ENCODE data around the gene MOK. TPM values are rescaled to one million over a fixed set of nuclear protein-coding genes. Genes with fewer than 3 reads are reported as not detected.
"Not testable (repeated sequence)": the region's sequence is repeated elsewhere in the genome, so short reads cannot be mapped to it uniquely, and the experiment has no call there.

Gene MOK
- total RNA-seq, 1 donor from 2014 or later, result 6.5 TPM

GRCh38 chr14:102250636-102251035 lies 54.3 kb downstream of the MOK start:
- TF ChIP-seq, protein P1, sequence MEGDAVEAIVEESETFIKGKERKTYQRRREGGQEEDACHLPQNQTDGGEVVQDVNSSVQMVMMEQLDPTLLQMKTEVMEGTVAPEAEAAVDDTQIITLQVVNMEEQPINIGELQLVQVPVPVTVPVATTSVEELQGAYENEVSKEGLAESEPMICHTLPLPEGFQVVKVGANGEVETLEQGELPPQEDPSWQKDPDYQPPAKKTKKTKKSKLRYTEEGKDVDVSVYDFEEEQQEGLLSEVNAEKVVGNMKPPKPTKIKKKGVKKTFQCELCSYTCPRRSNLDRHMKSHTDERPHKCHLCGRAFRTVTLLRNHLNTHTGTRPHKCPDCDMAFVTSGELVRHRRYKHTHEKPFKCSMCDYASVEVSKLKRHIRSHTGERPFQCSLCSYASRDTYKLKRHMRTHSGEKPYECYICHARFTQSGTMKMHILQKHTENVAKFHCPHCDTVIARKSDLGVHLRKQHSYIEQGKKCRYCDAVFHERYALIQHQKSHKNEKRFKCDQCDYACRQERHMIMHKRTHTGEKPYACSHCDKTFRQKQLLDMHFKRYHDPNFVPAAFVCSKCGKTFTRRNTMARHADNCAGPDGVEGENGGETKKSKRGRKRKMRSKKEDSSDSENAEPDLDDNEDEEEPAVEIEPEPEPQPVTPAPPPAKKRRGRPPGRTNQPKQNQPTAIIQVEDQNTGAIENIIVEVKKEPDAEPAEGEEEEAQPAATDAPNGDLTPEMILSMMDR (IDR thresholded peaks at IDR 0.05; ENCODE audit: partially characterized antibody, unreplicated experiment), result no peak
- Mint-ChIP-seq H3K4me1 (ENCODE audit: low read depth, unreplicated experiment) (no peaks in the 10 kb centered on the region), H3K4me3 (ENCODE audit: unreplicated experiment) (no peak overlapping the region), H3K9me3 (ENCODE audit: unreplicated experiment) (no peaks in the 10 kb centered on the region), H3K27me3 (ENCODE audit: unreplicated experiment) (peaks cover 2% of the 10 kb centered on the region), H3K27ac (ENCODE audit: unreplicated experiment) (no peak overlapping the region), H3K36me3 (ENCODE audit: unreplicated experiment) (no peaks in the 10 kb centered on the region)
- DNase-seq, result no peak

GRCh38 chr14:102249981-102250380 lies 55.0 kb downstream of the MOK start:
- Mint-ChIP-seq H3K4me1 (ENCODE audit: low read depth, unreplicated experiment) (no peaks in the 10 kb centered on the region), H3K27ac (ENCODE audit: unreplicated experiment) (no peak overlapping the region), H3K9me3 (ENCODE audit: unreplicated experiment) (no peaks in the 10 kb centered on the region), H3K27me3 (ENCODE audit: unreplicated experiment) (peaks cover 2% of the 10 kb centered on the region), H3K36me3 (ENCODE audit: unreplicated experiment) (no peaks in the 10 kb centered on the region), H3K4me3 (ENCODE audit: unreplicated experiment) (no peak overlapping the region)
- no peak for DNase-seq
- TF ChIP-seq, protein P1 (IDR thresholded peaks at IDR 0.05; ENCODE audit: partially characterized antibody, unreplicated experiment), result no peak

DNA sequence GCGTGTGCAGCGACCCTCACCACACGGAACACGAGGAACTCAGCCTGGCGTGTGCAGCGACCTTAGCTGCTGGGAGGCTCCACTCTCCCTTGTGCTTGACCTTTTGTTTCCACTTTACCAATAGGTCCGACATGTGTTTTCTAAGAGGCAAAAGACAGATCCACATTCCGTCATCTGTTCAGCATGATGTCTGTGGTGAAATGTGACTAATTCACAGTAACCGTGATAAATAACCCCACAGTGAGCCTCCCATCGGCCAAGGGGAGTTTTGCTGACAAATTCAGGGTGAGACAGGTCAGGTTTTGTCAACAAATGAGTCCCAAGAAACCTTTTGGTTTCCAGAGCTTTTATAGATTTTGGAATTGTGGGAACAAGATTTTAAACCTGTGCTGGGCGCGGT lies 55.9 kb downstream of the MOK start:
- Mint-ChIP-seq H3K27ac (ENCODE audit: unreplicated experiment) (no peak overlapping the region), H3K9me3 (ENCODE audit: unreplicated experiment) (no peaks in the 10 kb centered on the region), H3K4me1 (ENCODE audit: low read depth, unreplicated experiment) (no peaks in the 10 kb centered on the region), H3K4me3 (ENCODE audit: unreplicated experiment) (no peak overlapping the region), H3K27me3 (ENCODE audit: unreplicated experiment) (peaks cover 2% of the 10 kb centered on the region), H3K36me3 (ENCODE audit: unreplicated experiment) (no peaks in the 10 kb centered on the region)
- TF ChIP-seq, protein P1 (IDR thresholded peaks at IDR 0.05; ENCODE audit: partially characterized antibody, unreplicated experiment), result no peak
- DNase-seq, result no peak

DNA sequence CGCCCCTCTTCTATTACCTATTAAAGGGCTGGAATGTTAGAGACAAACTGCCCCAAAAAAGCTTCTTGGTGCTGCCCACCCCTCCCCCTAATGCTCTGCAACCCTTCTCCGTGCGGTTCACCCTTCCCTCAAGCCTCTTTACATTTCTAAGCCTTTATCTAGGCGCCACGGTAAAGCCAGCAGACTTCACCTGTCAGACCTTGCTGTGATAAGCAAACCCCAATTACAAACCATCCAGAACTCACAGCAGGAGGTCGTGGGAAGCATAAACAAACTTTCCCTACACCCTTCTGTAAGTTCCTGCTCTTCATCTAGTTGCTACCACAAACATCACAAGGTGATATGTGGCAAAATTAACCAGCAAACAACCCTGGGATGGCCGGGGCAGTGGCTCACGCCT lies 56.8 kb downstream of the MOK start:
- Mint-ChIP-seq H3K27ac (ENCODE audit: unreplicated experiment) (no peak overlapping the region), H3K9me3 (ENCODE audit: unreplicated experiment) (no peaks in the 10 kb centered on the region), H3K4me1 (ENCODE audit: low read depth, unreplicated experiment) (no peaks in the 10 kb centered on the region), H3K36me3 (ENCODE audit: unreplicated experiment) (no peaks in the 10 kb centered on the region), H3K27me3 (ENCODE audit: unreplicated experiment) (peaks cover 2% of the 10 kb centered on the region), H3K4me3 (ENCODE audit: unreplicated experiment) (no peak overlapping the region)
- DNase-seq, result no peak
- TF ChIP-seq, protein P1 (IDR thresholded peaks at IDR 0.05; ENCODE audit: partially characterized antibody, unreplicated experiment), result no peak

DNA sequence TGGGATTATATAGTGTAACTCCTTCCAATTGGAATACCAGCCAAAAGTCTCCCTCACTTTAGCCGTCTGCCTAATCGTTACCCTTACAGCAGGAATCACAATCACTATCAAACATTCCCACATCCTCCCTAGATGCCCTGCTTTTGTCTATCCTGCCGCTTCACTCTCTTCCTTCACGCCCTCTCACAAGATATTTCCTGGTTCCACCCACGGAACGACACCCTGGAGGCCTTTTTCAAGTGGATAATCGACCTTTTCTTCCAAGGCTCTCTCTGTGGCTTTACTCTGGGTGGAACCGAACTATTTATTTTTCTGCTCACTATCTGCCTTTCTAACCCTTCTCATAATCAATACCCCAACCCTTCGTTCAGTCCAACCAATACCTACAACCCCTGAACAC lies 58.9 kb downstream of the MOK start:
- no peak for DNase-seq
- no peak overlapping the region for H3K4me3 Mint-ChIP-seq (ENCODE audit: unreplicated experiment)
- no peak overlapping the region for H3K27ac Mint-ChIP-seq (ENCODE audit: unreplicated experiment)
- H3K27me3 Mint-ChIP-seq (ENCODE audit: unreplicated experiment), result peaks cover 2% of the 10 kb centered on the region
- H3K4me1 Mint-ChIP-seq (ENCODE audit: low read depth, unreplicated experiment), result no peaks in the 10 kb centered on the region
- TF ChIP-seq, protein P1 (IDR thresholded peaks at IDR 0.05; ENCODE audit: partially characterized antibody, unreplicated experiment), result no peak
- H3K36me3 Mint-ChIP-seq (ENCODE audit: unreplicated experiment), result no peaks in the 10 kb centered on the region
- H3K9me3 Mint-ChIP-seq (ENCODE audit: unreplicated experiment), result no peaks in the 10 kb centered on the region

DNA sequence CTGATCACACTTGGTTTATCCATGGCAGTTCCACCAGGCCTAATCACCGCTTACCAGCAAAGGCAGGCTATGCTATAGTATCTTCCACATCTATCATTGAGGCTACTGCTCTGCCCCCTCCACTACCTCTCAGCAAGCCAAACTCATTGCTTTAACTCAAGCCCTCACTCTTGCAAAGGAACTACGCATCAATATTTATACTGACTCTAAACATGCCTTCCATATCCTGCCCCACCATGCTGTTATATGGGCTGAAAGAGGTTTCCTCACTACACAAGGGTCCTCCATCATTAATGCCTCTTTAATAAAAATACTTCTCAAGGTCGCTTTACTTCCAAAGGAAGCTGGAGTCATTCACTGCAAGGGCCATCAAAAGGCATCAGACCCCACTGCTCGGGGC lies 61.2 kb downstream of the MOK start:
- not testable (repeated sequence) for H3K36me3 Mint-ChIP-seq (ENCODE audit: unreplicated experiment); H3K27me3 Mint-ChIP-seq (ENCODE audit: unreplicated experiment); H3K4me1 Mint-ChIP-seq (ENCODE audit: low read depth, unreplicated experiment); DNase-seq; H3K9me3 Mint-ChIP-seq (ENCODE audit: unreplicated experiment); H3K27ac Mint-ChIP-seq (ENCODE audit: unreplicated experiment); H3K4me3 Mint-ChIP-seq (ENCODE audit: unreplicated experiment)

Measured in glutamatergic neuron (in vitro differentiated cells).